Lung (tissue), 12 donors: ENCODE measurements around the gene GTPBP1. TPM values are rescaled to one million over a fixed set of nuclear protein-coding genes. Genes with fewer than 3 reads are reported as not detected.

Experiments used
- ATAC-seq: fragments of 200-7000 bp; cut with Tn5 transposase; one replicate; pipeline ENCODE4 v1.9.1; 2020; ENCODE audit warnings: moderate number of reproducible peaks; ENCODE audit not compliant: insufficient read depth, low FRiP score
- DNase-seq, 3 donors: peaks; one replicate each; pipeline ENCODE4 v3.0.0-alpha.2; 2013 to 2017
- H3K27ac ChIP-seq, 2 donors: one replicate each; pipeline ENCODE4 v1.5.1; 2013; ENCODE audit warnings: mild to moderate bottlenecking in 2 of 2, moderate library complexity in 2 of 2, control low read depth in 1 of 2, inconsistent platforms in 1 of 2, low read depth in 1 of 2, low read length in 1 of 2
- H3K27me3 ChIP-seq, 3 donors: one replicate each; pipeline ENCODE4 v1.5.1; 2013; ENCODE audit warnings: low read length in 2 of 3; ENCODE audit not compliant: control insufficient read depth in 3 of 3, insufficient read depth in 3 of 3
- H3K36me3 ChIP-seq, 4 donors: one replicate each; pipeline ENCODE4 v1.5.1; 2013; ENCODE audit warnings: low read length in 4 of 4, mild to moderate bottlenecking in 1 of 4, moderate library complexity in 1 of 4; ENCODE audit not compliant: control insufficient read depth in 4 of 4, insufficient read depth in 4 of 4
- H3K4me1 ChIP-seq, 5 donors: one replicate each; pipeline ENCODE4 v1.5.1; 2013; ENCODE audit warnings: low read length in 5 of 5, mild to moderate bottlenecking in 2 of 5, moderate library complexity in 1 of 5; ENCODE audit not compliant: control insufficient read depth in 5 of 5, insufficient read depth in 5 of 5
- H3K4me3 ChIP-seq: one replicate; pipeline ENCODE4 v1.5.1; 2013; ENCODE audit warnings: mild to moderate bottlenecking, control low read depth, moderate library complexity
- H3K9ac ChIP-seq, 2 donors: one replicate each; pipeline ENCODE4 v1.5.1; 2013; ENCODE audit warnings: low read length in 2 of 2, control low read depth in 1 of 2; ENCODE audit not compliant: insufficient read depth in 1 of 2
- H3K9me3 ChIP-seq, 4 donors: one replicate each; pipeline ENCODE4 v1.5.1; 2013; ENCODE audit warnings: low read length in 3 of 4, mild to moderate bottlenecking in 1 of 4, moderate library complexity in 1 of 4; ENCODE audit not compliant: control insufficient read depth in 4 of 4, insufficient read depth in 3 of 4
- CTCF ChIP-seq: IDR thresholded peaks from 2 replicates; pipeline ENCODE4 v1.5.1; 2012; ENCODE audit warnings: mild to moderate bottlenecking; ENCODE audit errors: control extremely low read depth, extremely low read depth
- WGBS, 2 donors: extraction: QIAGEN DNeasy Blood & Tissue Kit; methylation state at CpG; one replicate each; pipeline ENCODE4 v1.1.7; 2013; 5-methylcytosine and 5-hydroxymethylcytosine counted together
- polyA plus RNA-seq, 2 donors: library from polyadenylated mRNA; stranded (reverse); fragments of 200-250 nt; gene quantifications; one replicate each; pipeline ENCODE4 v1.2.1, GENCODE V29; 2013
- total RNA-seq, 2 donors: library from RNA; depleted of rRNA in 1 of 2; stranded (reverse); fragments of >200 nt in 1 of 2; gene quantifications; one replicate each; pipeline ENCODE4 v1.2.1, GENCODE V29; 2014 to 2021
- donor health status: control.
- donor health status: control.
- donor health status: Bipolar disorder and iron deficiency.
- donor health status: healthy.
- donor health status: DM: yes; HTN: yes; CAD: no.

The GTPBP1 gene
- total and polyA plus RNA-seq, 4 donors, result 24.1 to 69.1 (median 48.8) TPM

GRCh38 chr22:38768036-38768435, 62.3 kb downstream of the GTPBP1 start:
- DNase-seq, result no peak
- H3K27ac ChIP-seq, result no peak overlapping the region
- H3K27me3 ChIP-seq, result no peaks in the 10 kb centered on the region
- no peaks in the 10 kb centered on the region for H3K4me1 ChIP-seq
- no peaks in the 10 kb centered on the region for H3K36me3 ChIP-seq
- ATAC-seq, result no peak
- 93 to 94% methylated on average over 11 of the region's 11 CpGs for WGBS, 2 donors
- no peaks in the 10 kb centered on the region for H3K9me3 ChIP-seq
- no peak for TF ChIP-seq CTCF
- no peak overlapping the region for H3K9ac ChIP-seq
- no peak overlapping the region for H3K4me3 ChIP-seq

DNA sequence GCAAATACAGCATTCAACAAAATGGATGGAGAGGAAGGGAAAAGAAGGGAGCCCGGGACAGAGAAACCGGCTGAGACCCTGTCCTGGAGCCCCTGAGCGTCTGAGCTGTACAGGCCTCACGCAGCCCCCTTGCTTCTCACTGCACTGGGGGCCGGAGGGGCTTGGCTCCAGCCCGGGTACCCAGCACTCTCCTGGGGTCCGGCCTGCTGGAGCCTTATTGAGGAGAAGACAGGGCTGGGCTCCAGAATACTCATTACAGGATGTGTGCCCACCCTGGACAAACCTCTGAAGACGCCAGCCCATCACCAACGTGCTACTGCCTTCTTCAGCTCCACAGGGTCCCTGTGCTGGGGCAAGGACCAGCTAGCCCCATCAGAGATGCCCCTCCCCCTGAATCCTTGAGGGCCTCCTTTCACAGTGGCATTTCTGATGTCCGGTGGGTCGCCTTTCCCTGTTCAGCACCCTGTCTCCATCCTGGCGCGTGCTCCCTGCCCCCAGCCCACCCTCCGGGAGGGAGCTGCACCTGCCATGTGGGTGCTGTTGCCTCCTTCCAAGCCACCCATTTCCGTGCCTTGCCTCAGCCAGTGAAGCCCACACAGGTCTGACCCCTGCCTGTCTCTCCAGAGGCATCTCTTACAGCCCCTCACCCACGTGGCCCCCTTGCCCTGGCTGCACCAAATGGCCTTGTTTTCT, 64.7 kb downstream of the GTPBP1 start:
- H3K4me3 ChIP-seq, result no peak overlapping the region
- no peaks in the 10 kb centered on the region for H3K9me3 ChIP-seq
- WGBS, 2 donors, result 92 to 96% methylated on average over 16 of the region's 16 CpGs
- no peak overlapping the region for H3K27ac ChIP-seq
- no peaks in the 10 kb centered on the region for H3K36me3 ChIP-seq
- TF ChIP-seq CTCF, result no peak
- no peaks in the 10 kb centered on the region for H3K4me1 ChIP-seq
- H3K27me3 ChIP-seq, result no peaks in the 10 kb centered on the region
- ATAC-seq (no peak), DNase-seq (no peak)
- no peak overlapping the region for H3K9ac ChIP-seq

- no peak for TF ChIP-seq CTCF
- ATAC-seq, result no peak
- 85 to 93% methylated on average over 8 of the region's 8 CpGs for WGBS, 2 donors
Observed at GRCh38 chr22:38772623-38772873, 66.8 kb downstream of the GTPBP1 start.

GRCh38 chr22:38773363-38773946, 67.7 kb downstream of the GTPBP1 start:
- DNase-seq, result no peak
- no peak for TF ChIP-seq CTCF
- 96 to 98% methylated on average over 4 of the region's 4 CpGs for WGBS, 2 donors
- H3K4me1 ChIP-seq, result no peaks in the 10 kb centered on the region
- no peaks in the 10 kb centered on the region for H3K27me3 ChIP-seq
- no peak overlapping the region for H3K4me3 ChIP-seq
- ATAC-seq, result no peak
- no peaks in the 10 kb centered on the region for H3K36me3 ChIP-seq
- H3K9ac ChIP-seq, result no peak overlapping the region
- no peaks in the 10 kb centered on the region for H3K9me3 ChIP-seq
- H3K27ac ChIP-seq, result no peak overlapping the region

More at GRCh38 chr22:38772623-38772873, 66.8 kb downstream of the GTPBP1 start:
- H3K27me3 ChIP-seq, result no peaks in the 10 kb centered on the region
- H3K4me3 ChIP-seq, result no peak overlapping the region
- H3K9ac ChIP-seq, result no peak overlapping the region
- no peaks in the 10 kb centered on the region for H3K9me3 ChIP-seq
- H3K36me3 ChIP-seq, result no peaks in the 10 kb centered on the region
- no peaks in the 10 kb centered on the region for H3K4me1 ChIP-seq
- H3K27ac ChIP-seq, result no peak overlapping the region
- no peak for DNase-seq
